ENCODE results near the gene GMPS. TPM values are rescaled to one million over a fixed set of nuclear protein-coding genes. Genes with fewer than 3 reads are reported as not detected.
A peak's percentile ranks its signal among the peaks of the same experiment; 100 is the strongest.
"Not testable (repeated sequence)": the region's sequence is repeated elsewhere in the genome, so short reads cannot be mapped to it uniquely, and the experiment has no call there.

Gene GMPS
- polyA plus RNA-seq, 1 donor, result 41.3 TPM

DNA sequence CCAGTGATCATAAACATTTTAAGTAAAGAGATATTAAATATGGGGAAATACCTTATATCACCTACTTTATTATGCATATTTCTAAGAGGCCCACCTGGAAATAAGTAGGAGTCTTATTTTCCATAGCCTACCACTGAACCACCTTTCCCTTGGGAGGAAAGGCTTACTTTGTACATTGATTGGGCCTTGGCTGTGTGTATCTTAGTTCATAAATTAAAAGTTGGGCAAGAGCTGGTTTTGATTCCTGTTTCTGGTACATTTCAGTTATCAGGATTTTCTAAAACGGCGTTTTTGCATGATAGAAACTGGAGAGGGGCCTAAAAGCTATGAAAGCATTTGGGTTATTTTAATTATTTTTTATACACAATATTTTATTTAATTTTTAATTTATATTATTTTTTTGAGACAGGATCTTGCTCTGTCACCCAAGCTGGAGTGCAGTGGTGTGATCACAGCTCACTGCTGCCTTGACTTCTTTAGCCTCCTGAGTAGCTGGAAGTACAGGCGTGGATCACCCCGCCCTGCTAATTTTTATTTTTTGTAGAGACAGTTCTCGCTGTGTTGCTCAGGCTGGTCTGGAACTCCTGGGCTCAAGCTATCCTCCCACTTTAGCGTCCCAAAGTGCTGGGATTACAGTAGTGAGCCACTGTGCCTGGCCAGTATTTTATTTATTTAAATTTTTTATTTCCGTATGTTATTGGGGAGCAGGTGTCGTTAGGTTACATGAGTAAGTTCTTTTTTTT, 2.6 kb downstream of the GMPS start:
- DNase-seq (ENCODE audit: low read depth), result no peak

DNA sequence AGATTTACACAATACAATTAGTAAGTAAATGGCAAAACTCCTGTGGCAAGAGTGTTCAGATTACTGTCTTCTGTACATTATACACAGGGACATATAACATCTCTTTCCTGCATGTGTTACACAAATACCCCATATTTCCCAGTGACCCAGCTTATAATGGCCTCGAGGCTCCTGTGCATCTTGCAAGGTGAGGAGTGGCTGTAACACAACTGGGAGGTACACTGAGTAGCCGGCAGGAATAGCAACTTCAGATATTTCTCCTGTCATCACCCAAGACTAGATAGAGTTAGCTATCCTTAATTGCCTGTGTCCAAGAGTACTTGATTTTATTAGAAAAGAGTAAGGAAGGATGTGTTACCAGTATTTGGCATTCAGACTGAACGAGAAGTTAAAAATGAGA, 5.6 kb downstream of the GMPS start:
- DNase-seq (ENCODE audit: low read depth), result no peak

- no peak for DNase-seq (ENCODE audit: low read depth)
These were observed 6.1 kb downstream of the GMPS start for GRCh38 chr3:155876503-155876902.

DNA sequence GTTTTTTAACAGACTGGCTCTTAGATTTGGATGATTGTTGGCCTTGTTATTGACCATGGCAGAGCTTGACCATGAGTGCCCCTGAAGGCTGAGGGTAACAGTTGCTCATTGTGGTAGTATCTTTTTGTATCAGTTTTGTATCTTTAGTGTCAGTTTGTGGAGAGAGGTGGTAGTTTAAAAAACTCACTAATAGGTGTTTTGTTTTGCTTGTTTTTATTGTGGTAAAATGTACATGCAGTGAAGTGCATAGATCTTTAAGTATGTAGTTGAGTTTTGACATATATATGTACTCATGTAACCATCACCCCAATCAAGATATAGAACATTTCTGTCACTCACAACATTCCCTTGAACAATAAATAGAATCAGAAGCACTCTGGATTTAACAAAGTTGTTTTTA, 9.8 kb downstream of the GMPS start:
- DNase-seq (ENCODE audit: low read depth), result no peak

- no peak for DNase-seq (ENCODE audit: low read depth)
These were observed 13.8 kb downstream of the GMPS start for GRCh38 chr3:155884292-155884691.

- no peak for DNase-seq (ENCODE audit: low read depth)
These were observed 14.8 kb downstream of the GMPS start for GRCh38 chr3:155885292-155885691.

GRCh38 chr3:155886348-155886747, 15.9 kb downstream of the GMPS start:
- DNase-seq (ENCODE audit: low read depth), result not testable (repeated sequence)

- no peak for DNase-seq (ENCODE audit: low read depth)
These were observed 16.5 kb downstream of the GMPS start for GRCh38 chr3:155886915-155887314.

- no peak for DNase-seq (ENCODE audit: low read depth)
These were observed 18.8 kb downstream of the GMPS start for GRCh38 chr3:155889212-155889611.

DNA sequence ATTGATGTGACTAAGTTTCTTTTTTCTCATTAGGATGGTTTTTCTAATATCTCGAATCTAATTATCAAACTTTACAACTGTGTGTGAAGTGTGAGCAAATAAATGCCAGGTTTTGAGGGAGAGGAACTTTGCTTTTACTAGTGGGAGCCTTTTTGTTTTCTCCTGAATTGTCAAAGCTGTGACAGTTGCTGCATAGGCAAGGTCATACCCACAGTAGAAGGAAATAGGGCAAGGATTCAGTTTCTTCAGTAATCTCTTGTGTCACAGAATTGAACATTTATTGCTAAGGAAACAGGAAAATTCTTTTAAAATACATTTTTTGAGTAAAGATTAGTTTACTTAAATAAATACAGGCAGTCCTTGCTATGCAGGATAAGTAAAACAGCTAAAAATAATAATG, 19.5 kb downstream of the GMPS start:
- no peak for DNase-seq (ENCODE audit: low read depth)

GRCh38 chr3:155890671-155891190, 20.3 kb downstream of the GMPS start:
- DNase-seq (ENCODE audit: low read depth), result no peak

DNA sequence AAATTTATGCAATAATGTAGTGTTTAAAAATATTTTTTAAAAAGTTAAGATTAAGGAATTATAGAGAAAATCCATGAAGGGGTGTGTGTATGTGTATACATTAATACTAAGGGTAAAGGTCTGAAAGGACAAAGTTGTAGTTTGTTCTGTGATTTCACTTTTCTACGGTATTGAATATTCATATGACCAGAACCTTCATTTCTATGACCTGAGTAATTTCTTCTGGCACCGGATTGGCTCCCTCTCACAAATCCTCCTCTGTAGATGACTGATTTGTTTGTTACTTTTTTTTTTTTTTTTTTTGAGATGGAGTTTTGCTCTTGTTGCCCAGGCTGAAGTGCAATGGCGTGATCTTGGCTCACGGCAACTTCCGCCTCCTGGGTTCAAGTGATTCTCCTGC, 20.9 kb downstream of the GMPS start:
- no peak for DNase-seq (ENCODE audit: low read depth)

DNA sequence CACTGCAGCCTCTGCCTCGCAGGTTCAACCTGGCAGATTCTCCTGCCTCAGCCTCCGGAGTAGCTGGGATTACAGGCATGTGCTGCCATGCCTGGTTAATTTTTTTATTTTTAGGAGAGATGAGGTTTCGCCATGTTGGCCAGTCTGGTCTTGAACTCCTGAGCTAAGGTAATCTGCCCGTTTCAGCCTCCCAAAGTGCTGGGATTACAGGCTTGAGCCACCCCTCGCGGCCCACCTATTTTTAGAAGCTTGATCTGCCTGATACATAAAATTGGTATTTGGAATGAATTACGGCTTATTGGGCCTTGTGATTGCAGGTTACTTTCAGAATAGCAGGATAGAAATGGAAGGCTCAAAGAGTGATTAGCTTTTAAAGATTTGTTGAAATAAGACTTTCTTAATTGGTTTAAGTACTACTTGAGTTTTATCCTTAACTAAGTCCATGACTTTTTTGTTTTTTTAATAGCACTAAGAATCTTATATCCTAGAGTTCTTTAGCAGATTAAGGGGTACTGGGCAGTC, 25.0 kb downstream of the GMPS start:
- DNase-seq (ENCODE audit: low read depth), result no peak

- DNase-seq (ENCODE audit: low read depth), result no peak
These were observed 36.5 kb downstream of the GMPS start for GRCh38 chr3:155906900-155907299.

- DNase-seq (ENCODE audit: low read depth), result no peak
These were observed 37.6 kb downstream of the GMPS start for GRCh38 chr3:155908086-155908485.

GRCh38 chr3:155908605-155909004, 38.2 kb downstream of the GMPS start:
- no peak for DNase-seq (ENCODE audit: low read depth)

DNA sequence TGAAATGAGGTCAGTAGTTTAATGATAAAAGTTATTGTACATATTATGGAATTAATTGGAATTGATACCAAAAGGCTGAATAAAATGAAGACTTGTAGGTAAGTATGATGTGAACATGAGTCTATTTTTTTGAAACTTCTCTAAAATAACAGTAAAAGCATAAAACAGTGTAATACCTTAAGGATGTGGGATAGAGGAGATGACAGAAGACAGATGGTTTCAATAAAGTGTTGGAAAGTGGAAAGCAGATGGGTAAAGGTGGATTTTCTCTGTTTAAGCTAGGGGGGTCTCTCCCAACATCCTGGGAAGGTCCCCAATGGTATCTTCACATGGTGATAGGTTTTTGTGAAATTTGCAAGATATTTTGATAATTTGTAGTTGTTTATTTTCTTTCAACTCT, 41.6 kb downstream of the GMPS start:
- DNase-seq (ENCODE audit: low read depth), result no peak

- no peak for DNase-seq (ENCODE audit: low read depth)
These were observed 42.2 kb downstream of the GMPS start for GRCh38 chr3:155912579-155913190.

- DNase-seq (ENCODE audit: low read depth), result no peak
These were observed 47.3 kb downstream of the GMPS start for GRCh38 chr3:155917781-155918180.

- DNase-seq (ENCODE audit: low read depth), result no peak
These were observed 49.3 kb downstream of the GMPS start for GRCh38 chr3:155919728-155920127.

DNA sequence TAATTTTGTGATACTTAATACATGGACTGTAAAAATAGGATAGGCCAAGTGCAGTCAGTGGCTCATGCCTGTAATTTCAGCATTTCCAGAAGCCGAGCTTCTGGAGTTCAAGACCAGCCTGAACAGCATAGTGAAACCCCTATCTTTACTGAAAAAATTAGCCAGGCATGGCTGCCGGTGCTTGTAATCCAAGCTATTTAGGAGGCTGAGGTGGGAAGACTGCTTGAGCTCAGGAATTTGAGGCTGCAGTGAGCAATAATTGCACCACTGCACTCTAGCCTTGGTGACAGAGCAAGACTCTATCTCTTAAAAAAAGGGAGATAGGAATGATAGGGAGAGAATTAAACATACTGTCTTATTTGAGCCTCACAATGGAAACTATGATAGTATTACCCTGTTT, 51.0 kb downstream of the GMPS start:
- DNase-seq (ENCODE audit: low read depth), result no peak

DNA sequence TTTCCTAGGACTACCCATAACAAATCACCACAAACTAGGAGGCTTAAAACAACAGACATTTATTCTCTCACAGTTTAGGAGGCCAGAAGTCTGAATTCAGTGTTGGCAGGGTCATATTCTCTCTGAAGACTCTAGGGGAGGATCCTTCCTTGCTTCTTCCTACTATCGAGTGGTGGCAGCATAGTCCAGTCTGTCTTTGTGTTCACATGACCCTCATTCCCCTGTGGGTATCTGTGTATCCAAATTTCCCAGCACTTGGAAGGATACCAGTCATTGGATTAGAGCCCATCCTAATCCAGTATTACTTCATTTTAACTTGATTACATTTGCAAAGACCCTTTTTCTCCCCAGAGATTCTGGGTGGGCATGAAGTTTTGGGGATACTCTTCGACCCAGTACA, 63.8 kb downstream of the GMPS start:
- DNase-seq (ENCODE audit: low read depth), result peak; percentile 49

DNA sequence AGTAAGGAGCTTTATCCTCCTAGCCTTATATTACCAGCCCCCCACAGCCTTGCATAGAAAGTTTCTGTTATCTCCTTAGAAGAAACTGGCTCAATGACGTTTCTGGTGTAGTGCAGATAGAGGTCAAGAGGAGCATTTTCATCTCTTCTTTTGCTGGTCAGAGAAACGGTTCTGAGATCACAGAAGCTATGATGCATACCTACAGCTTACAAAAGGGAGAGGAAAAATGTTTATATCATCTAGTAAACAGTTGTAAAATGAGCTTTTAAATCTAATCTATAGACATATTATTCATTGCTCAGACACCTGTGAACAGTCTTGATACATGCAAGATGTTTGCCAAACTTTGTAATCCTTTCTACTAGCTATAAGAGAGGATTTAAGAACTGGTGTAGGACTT, 68.0 kb downstream of the GMPS start:
- no peak for DNase-seq (ENCODE audit: low read depth)

Measured in forelimb muscle (tissue), 1 donor.